Measurements from ENCODE around the gene OBSCN. TPM values are rescaled to one million over a fixed set of nuclear protein-coding genes. Genes with fewer than 3 reads are reported as not detected.
A peak's percentile ranks its signal among the peaks of the same experiment; 100 is the strongest.

The OBSCN gene
- polyA plus RNA-seq, 12 donors: 147 to 517 (median 269) TPM

- DNase-seq: no peak
Observed at GRCh38 chr1:228354390-228355320, 146.8 kb downstream of the OBSCN start.

- peak; percentile 53 for DNase-seq
Observed at GRCh38 chr1:228356897-228357680, 149.2 kb downstream of the OBSCN start.

- DNase-seq: no peak
Observed at GRCh38 chr1:228358039-228358763, 150.4 kb downstream of the OBSCN start.

GRCh38 chr1:228358764-228359612, 151.1 kb downstream of the OBSCN start:
- no peak for DNase-seq

- DNase-seq: no peak
Observed at GRCh38 chr1:228359613-228360532, 152.0 kb downstream of the OBSCN start.

GRCh38 chr1:228360533-228361313, 152.9 kb downstream of the OBSCN start:
- no peak for DNase-seq

- no peak for DNase-seq
Observed at GRCh38 chr1:228361314-228362140, 153.7 kb downstream of the OBSCN start.

- DNase-seq: no peak
Observed at GRCh38 chr1:228362141-228362883, 154.5 kb downstream of the OBSCN start.

- no peak for DNase-seq
Observed at GRCh38 chr1:228362884-228363450, 155.1 kb downstream of the OBSCN start.

- no peak for DNase-seq
Observed at GRCh38 chr1:228363686-228364067, 155.8 kb downstream of the OBSCN start.

- no peak for DNase-seq
Observed at GRCh38 chr1:228364068-228364705, 156.3 kb downstream of the OBSCN start.

- DNase-seq: no peak
Observed at GRCh38 chr1:228364706-228365213, 156.9 kb downstream of the OBSCN start.

- no peak for DNase-seq
Observed at GRCh38 chr1:228365271-228366061, 157.6 kb downstream of the OBSCN start.

GRCh38 chr1:228366062-228366865, 158.4 kb downstream of the OBSCN start:
- no peak for DNase-seq

Data from muscle of arm (tissue), 12 donors.